Measurements from ENCODE around the gene ARL10.
A peak's percentile ranks its signal among the peaks of the same experiment; 100 is the strongest.

The ARL10 gene, protein sequence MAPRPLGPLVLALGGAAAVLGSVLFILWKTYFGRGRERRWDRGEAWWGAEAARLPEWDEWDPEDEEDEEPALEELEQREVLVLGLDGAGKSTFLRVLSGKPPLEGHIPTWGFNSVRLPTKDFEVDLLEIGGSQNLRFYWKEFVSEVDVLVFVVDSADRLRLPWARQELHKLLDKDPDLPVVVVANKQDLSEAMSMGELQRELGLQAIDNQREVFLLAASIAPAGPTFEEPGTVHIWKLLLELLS

DNA sequence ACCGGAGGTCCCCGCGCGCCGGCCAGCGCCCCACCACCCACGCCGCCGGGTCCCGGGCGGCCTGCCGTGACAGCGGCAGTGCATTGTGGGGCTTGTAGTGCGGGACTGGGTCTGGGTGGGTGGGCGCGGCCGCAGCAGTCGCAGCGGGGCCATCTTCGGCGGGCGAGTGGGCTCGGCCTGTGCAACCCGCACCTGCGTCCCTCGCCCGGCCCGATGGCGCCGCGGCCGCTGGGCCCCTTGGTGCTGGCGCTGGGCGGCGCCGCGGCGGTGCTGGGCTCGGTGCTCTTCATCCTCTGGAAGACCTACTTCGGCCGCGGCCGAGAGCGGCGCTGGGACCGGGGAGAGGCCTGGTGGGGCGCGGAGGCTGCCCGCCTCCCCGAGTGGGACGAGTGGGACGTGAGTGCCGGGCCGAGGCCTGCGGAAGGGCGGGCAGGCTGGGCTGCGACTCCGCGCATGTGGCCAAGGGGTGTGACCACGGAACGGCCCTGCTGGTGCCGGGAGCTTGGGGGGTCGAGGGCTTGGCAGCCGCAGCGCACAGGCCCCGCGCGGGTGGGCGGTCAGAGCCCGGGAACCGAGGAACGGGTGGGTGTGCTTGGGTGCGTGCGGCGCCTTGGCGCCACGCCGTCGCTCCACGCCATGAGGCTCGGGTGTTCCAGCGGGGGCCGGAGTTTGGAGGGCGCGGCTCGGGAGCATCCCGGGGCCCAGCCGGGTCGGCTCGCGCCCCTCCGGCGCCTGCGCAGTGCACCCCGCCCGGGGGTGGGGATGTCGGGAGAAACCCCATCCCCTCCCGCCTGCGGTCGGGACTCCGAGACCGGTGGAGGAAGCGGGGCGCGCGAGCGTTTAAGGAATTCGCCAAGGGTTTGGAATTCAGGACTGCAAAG is at the start of gene ARL10:
Gene ARL10, plus strand, starts transcription at position 137 of the 881 bp plus-strand sequence. Its CDS starts 77 bp downstream, at position 214.
- DNase-seq = peak; percentile 32 to 63

DNA sequence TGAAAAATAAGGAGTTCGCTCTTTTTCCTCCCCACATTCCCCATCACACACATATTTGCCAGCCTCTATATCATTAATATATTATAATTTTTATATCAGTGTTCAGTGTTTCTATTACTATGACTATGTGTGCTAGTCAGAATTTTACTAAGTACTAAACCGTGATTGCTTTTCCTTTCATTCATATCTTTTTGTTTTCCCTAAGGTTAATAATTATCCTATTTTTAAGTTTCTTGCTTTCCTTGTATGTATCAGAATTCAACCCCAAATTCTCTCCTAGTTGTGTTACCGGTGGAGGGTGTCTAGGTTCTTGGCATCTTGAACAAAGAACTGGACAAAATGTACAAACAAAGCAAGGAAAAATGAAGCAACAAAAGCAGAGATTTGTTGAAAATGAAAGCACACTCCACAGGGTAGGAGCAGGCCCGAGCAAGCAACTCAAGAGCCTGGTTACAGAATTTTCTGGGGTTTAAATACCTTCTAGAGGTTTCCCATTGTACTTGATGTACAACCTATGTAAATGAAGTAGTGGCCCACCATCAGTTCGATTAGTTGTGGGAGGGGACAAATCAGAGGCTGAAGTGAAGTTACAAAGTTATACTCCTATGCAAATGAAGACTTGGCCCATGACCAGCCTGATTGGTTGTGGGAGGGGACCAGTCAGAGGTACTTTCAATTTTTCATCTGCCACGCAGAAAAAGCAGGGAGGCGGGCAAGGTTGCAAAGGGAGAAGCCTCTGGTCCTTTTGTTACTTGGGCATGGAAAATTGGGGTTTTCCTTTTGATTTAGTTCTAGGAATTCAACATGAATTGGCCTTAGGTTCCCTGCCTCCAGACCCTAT is 47.5 kb upstream of the ARL10 start:
- DNase-seq = no peak

DNA sequence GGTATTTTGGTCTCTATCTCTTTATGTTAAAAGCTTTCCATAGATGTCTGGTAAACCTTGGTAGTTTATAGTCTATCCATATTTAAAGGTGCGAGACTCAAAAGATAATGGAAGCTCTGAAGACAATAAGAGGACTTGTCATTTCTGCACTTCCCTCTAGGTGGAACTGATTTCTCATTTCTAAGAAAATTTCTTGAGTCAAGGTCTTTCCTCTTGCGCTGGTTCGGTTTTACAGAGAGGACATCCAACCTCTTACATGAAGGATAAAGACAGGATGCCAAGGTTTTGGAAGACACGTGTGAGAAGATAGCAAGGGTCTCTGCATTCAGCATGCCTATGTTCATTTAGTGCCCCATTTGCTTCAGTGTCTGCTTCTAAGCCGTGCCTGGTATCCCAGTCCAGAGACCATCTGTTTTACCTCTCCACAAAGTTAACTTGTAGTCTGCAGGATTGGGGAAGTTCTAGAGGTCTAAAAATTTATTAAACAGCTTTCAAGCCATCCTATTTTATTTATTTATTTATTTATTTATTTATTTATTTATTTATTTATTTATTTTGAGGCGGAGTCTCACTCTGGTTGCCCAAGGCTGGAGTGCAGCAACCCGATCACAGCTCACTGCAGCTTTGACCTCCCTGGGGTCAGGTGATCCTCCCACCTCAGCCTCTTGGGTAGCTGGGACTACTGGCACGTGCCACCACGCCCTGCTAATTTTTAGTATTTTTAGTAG is 45.3 kb upstream of the ARL10 start:
- DNase-seq = peak in 1 of 2 experiments; percentile 12

DNA sequence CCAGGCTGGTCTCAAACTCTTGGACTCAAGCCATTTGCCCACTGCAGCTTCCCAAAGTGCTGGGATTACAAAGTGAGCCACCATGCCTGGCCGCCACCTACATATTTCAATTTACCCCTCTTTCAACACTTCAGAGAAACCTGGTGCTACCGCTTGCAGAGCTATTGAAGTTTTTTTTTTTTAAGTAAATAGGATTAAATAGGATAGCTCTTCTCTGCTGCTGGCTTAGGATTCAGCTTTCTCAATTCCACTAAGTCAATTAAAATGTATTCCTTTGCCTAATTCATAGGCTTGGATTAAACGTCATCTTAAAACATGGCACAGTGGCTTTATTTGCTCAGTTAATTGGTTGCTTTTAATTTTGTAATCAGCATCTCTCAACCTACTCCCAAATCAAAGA is 44.7 kb upstream of the ARL10 start:
- peak in 1 of 2 experiments; percentile 20 for DNase-seq

DNA sequence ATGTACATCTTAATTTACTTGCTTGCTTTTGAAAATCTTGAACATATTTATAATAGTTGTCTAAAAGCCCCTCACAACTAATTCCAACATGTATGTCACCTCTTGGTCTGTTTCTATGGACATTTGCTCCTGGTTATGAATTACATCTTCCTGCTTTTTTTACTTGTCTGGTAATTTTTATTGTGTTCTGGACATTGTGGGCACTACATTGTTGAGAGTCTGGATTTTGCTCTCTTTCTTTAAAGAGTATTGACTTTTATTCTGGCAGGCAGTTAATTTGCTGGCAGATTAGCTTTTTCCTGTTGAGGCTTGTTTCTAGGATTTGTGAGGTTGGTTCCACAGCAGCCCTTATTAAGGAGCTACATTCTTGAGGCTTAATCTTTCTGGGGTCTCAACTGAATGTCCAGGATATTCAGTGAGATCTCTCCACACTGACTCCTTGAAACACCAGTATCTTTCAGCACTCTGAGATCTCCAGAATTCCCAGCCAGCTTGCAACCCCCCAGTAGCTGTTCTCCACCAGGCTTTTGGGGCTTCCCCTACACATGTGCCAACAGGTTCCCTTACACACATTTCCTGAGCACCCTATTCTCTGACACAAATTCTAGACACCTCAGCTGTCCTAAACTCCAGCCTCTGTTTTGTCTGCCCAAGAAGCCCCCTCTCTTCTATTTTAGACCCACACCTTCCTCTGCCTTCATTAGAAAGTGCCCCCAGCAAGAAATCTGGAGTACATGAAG is 31.1 kb upstream of the ARL10 start:
- no peak for DNase-seq

DNA sequence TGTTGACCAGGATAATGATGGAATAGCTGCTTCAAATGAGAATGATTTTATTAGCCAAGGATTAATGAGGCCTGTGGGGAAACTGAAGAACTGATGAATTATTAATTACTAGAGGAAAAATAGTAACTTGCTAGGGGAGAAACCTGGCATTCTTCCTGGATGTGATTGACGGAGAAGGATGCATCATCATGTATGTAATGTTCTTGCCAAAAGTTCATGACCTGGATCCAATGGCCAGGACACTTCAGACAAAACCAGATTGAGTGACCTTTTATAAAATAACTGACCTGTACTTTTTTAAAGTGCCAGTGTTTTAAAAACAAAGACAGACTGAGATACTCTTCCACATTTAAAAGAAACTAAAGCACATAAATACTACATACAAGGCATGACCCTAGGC is 27.4 kb upstream of the ARL10 start:
- DNase-seq = no peak

DNA sequence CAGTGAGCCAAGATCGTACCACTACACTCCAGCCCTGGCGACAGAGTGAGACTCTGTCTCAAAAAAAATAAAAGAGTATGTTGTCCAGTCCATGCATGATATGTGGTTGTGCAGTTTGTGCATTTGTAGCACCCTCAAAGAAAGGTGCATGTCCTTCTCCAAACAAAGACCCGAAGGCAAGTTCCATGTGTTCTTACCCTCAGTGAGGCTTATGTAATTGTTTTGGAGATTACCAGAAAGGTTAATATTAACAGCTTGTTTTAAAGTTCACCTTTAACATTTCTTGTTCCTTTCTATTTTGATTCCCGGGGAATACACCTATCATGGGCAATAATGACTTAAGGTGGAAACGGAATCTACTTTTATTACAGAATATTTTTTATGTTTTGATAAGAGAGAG is 26.0 kb upstream of the ARL10 start:
- DNase-seq = no peak

DNA sequence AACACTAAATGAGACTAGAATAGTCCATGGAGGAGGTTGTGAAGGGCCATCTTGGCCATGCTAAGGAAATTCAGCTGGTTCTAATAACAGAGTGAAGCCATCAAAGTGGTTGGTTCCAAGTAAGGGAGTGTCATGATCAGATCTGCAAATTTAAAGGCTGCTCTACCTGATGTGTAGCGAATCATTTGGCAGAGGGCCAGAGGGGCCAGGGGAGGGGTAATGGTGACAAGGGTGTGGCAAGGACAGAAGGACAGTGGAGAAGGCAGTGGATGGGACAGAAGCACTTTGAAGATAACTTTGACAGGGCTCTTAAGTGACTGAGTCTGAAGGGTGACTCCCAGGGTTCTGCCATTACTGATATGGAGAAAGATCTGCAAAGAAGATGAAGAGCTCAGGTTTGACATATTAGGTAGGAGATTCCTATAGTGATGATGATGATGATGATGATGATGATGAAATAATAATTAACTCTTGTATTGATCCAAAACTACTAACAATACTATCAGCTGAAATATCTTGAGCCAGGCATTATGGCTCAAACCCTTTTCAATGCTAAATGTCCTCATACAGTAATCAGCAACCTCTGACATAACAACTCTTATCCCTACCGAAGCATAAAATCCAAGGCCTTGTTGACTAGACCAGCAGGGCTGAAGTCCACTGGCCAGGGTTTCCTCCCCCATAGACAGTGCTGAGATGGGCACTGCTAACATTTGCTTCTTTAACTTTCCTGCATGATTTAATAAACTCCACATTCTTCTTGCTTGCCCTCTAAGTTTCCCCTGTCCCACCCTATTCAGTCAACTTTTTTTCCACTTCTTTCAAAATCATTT is 23.7 kb upstream of the ARL10 start:
- no peak for DNase-seq

DNA sequence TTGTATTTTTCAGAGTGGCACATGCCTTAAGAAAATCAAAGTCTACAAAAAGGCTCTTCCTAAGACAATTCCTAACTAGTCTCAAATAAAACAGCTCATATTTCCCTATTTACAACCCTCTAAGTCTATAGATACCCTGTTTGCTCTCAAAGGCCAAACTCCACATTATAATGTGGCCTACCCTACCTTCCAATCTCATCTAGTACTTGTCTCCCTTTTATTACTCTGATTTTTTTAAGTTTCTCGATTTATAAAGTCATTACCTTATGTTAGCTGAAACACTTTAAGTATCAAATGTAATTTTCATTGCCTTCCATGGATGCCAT is 23.2 kb upstream of the ARL10 start:
- no peak for DNase-seq

DNA sequence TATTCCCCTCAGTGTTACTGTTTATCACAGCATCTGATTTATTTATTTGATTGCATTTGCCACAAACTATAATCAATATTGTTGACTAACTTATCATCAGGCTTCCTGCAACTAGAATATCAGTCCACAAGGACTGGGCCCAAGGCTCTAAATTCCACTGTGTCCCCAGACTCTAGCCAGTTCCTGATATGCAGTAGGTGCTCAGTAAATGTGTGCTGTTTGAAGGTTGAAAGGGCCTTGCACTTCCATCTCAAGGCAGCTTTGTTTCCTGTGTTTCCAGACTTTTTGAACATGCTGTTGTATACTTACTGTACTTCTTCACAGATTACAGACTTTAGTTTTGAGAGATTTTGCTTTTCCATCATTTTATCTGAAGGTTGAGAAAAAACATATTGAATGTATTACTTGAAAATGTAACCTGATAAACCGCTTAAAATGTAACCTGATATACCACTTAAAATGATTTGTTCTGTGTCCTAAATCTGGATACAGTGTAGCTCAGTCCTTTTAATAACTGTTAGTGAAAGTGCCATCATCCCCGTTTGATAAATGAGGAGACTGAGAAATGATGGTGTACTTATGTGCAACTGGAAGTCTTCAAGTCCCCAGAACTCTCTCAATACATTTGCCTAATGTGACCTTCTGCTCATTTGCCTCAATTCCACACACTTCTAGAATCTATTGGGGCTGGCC is 22.4 kb upstream of the ARL10 start:
- DNase-seq = peak in 1 of 2 experiments; percentile 62

DNA sequence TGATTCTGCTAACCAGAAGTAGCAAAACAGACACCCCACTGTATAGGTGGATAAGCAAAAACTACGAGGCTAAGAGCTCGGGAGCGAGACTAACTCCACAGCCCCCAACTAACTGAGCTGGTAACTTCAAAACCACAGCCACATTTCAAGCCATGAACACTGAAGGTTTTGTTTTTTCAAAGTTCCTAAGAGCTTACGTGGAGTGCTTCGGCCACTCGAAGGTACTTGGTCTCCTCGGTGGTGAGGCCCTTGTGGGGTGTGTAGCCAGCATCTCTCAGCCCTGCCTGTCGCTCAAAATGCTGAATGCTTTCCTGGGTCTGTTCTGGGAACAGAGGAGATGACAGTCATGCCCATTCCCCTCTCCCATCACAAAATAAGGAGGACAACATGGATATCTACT is 14.9 kb upstream of the ARL10 start:
- no peak for DNase-seq

DNA sequence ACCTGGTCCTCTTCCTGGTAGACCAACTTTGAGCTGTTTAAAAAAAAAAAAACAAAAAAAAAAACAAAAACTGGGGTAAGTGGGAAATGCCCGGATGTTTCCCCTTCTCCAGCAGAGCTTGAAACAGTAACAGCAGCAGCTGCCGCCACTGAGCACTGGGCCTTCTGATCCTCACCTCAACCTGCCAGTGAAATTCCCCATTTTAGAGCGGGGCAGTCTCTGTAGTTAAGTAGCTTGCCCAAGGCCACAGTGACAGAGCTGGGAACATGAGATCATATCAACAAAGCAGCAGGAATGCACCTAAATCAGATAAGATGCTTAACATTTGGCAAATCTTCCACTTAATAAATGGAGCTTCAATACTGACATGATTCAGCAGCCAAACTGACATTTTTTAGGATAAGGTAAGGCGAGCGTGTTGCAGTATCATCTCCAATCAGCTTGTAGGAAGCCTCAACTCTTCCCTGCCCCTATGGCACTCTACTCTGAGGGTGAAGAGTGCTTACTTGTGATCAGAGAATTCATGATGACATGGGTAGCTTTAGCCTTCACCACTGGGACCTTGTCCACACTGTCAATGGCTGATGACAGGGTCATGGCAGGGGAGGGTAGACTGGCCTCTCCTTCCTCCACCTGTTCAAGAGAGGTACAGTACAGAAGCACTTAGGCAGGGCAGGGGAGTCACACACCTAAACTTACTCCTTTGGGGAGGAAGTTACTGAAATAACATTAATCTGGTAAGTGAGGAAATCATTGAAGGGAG is 13.0 kb upstream of the ARL10 start:
- no peak for DNase-seq

DNA sequence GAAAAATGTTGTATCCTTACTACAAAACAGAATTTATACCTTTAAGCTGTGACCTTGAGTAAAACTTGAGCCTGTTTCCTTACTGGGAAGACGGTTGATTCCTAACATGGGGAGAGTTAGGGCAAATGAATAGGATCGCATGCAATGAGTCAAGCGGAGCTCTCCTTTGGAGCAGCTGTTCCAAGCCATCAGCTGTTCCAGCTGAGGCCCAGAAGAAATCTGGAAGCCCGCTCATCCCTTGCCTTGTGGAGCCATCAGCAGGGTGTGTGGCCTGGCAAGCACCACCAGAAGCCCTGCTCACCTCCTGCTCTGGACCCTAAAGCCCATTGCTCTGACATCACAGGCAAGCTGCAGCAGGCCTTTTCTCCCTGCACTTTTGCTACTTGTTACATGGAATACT is 11.8 kb upstream of the ARL10 start:
- DNase-seq = no peak

DNA sequence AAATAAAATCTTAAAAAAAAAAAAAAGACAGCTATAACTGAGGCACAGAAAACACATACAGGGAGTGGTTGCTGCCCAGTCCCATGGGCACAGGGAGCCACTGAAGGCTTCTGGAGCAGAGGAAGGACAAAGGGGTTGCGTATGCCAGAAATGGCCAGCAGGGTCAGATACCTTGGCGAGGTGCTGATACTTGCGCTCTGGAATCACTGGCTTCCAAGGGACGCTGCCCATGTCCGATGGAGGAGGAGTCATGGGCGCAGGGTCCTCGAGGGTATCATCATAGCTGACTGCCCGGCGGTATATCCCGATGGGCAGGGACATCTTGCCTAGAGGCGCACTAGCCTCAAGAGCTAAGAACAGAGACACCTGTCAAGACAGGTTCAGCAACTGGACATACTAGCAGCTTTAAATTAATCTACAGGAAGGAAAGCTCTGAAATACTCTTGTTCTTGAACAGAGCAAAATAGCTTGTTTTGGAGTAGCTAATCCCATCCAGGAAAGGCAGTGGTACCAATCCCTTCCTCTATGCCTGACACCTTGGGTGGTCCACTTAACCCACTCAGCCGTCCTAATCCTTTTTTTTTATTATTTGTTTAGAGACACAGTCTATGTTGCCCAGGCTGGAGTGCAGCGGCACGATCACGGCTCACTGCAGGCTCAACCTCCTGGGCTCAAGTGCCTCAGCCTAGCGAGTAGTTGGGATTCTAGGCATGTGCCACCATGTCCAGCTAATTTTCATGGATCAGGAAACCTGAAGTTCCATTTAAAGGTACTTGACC is 9.7 kb upstream of the ARL10 start:
- peak; percentile 33 to 52 for DNase-seq

DNA sequence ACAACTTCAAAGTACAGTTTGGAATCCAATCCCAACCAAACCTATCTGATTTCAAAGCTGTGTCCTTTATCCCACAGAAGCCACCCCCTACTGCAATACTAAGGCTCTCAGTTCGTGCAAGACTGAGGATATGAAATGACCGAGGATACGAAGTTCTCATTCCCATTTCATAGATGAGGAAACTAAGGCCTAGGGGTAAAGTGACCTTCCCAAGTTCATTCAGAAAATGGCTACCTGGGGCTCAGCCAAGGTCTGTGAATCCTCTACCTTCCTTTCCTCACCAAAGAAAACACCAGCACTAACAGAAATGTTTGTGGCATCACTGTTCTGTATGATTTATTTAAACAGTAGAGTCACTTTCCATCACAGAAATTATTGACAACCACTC is 9.1 kb upstream of the ARL10 start:
- no peak for DNase-seq

DNA sequence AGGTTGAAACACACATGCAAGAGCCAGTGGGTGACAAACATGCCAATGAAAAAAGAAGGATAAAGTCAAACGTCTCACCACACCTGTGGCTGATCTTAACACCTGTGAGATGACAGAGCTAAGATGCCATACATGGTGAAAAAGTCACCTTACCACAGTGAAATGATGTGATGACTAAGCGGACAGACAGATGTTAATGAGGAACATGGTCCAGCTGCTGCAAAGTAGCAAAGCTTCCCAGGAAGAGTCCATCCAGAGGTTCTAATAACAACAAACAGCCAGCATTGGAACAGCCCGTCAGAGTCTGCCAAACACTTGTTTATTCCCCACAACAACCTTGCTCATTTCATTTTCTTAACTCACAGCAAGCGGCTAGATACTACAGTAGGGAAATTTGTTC is 5.6 kb upstream of the ARL10 start:
- no peak for DNase-seq

DNA sequence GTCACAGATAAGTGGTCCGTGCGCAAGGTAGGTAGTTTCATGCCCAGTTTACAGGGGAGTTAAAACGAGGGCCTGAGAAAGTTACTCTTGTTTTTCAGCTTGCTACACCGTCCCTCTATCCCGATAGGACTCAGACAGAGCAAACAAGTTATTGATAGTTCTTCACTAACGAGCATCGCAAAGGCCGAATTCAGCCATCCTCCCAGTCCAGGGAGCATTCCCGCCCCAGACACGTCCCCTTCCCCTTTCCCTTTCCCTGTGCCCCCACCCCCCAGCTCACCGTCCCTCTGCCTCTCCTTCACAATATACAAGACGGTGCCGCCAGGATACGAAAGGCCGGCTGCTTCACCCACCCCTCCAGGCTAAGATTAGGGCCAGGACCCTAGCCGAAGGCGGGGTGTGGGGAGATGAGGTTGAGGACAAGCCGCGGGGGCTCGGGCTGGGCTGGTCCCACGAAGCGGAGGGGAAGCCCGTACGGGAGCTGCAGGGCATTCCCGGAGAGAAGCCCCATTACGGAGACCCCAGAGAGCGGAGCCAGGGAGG is 4.3 kb upstream of the ARL10 start:
- DNase-seq = no peak

DNA sequence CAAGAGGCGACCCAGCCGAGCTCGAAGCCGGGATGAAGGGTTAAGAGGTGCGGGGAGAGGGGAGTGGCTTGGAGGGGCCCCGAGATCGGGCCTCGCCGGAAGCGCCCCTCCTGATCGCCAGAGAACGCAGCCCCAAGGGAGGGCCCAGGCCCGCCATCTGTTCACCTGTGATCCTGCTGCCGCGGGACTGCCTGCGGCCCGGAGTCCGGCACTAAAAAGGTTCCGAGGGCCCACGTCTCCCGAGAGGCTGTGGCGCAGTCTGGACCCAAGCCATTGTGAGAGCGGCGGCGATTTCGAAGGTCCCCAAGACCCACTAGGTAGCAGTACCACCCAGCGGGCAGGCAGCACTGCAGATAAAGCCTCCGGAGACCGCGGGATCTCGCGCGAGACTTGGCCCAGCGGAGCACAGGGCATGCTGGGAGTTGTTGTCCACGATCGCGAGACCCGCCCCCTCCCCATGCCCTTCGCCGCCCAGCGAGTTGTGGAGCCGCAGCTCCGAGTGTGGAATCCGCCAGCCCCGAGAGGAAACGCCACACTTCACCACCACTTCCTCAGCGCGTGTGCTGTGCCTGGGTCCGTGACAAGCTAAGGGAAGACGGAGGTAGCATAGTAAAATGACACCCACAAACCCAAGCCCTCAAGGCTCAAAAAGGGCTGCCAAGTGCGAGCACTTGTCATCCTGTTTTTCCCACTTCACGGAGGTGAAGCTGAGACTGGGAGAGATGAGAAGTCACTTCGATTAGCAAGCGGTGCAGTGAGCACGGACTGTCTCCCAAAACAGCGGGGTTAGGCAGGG is 3.7 kb upstream of the ARL10 start, which contains the start of gene KIAA1191:
Gene KIAA1191, minus strand, starts transcription at position 328 of the 796 bp plus-strand sequence. CDS start 2,256 bp downstream, outside the sequence.
- DNase-seq = peak; percentile 72 to 88
